ENCODE measurements around the gene FNDC3A.
"Not testable (repeated sequence)": the region's sequence is repeated elsewhere in the genome, so short reads cannot be mapped to it uniquely, and the experiment has no call there.

FNDC3A gene

GRCh38 chr13:49063011-49063410 is 87.3 kb downstream of the FNDC3A start:
- H3K9me3 ChIP-seq (ENCODE audit: insufficient read depth, low read length, severe bottlenecking) = no peaks in the 10 kb centered on the region
- ATAC-seq (ENCODE audit: insufficient read depth, low read depth) (no peak), DNase-seq (no peak)
- H3K79me2 ChIP-seq (ENCODE audit: insufficient read depth, low read length) = no peaks in the 10 kb centered on the region
- no peak overlapping the region for H3K4me3 ChIP-seq (ENCODE audit: low read depth in 1 of 2, low read length in 2 of 2)
- 0 out of 2 replicates have a peak, but pooled peaks cover 1% of the 10 kb centered on the region for H3K36me3 ChIP-seq (ENCODE audit: insufficient read depth, low read length)
- no peaks in the 10 kb centered on the region for H4K20me1 ChIP-seq (ENCODE audit: insufficient read depth, low read length)
- H3K4me2 ChIP-seq (ENCODE audit: insufficient read depth, low read length) = no peak overlapping the region
- H2AFZ ChIP-seq (ENCODE audit: low read depth, low read length) = no peak overlapping the region
- no peaks in the 10 kb centered on the region for H3K4me1 ChIP-seq (ENCODE audit: insufficient read depth, low read length)
- TF ChIP-seq CTCF (IDR thresholded peaks at IDR 0.05; ENCODE audit: borderline replicate concordance, extremely low read depth, low read length, poor library complexity, severe bottlenecking) = no peak
- no peaks in the 10 kb centered on the region for H3K27me3 ChIP-seq (ENCODE audit: insufficient read depth, low read length, poor library complexity)
- H3K9ac ChIP-seq (ENCODE audit: low read depth, low read length) = no peak overlapping the region
- no peak overlapping the region for H3K27ac ChIP-seq (ENCODE audit: low read length)

- no peaks in the 10 kb centered on the region for H3K36me3 ChIP-seq (ENCODE audit: insufficient read depth, low read length)
- H3K27me3 ChIP-seq (ENCODE audit: insufficient read depth, low read length, poor library complexity) = no peaks in the 10 kb centered on the region
- no peaks in the 10 kb centered on the region for H3K4me1 ChIP-seq (ENCODE audit: insufficient read depth, low read length)
- H3K9me3 ChIP-seq (ENCODE audit: insufficient read depth, low read length, severe bottlenecking) = no peaks in the 10 kb centered on the region
- no peak overlapping the region for H3K27ac ChIP-seq (ENCODE audit: low read length)
- no peak overlapping the region for H2AFZ ChIP-seq (ENCODE audit: low read depth, low read length)
- H3K9ac ChIP-seq (ENCODE audit: low read depth, low read length) = no peak overlapping the region
- H4K20me1 ChIP-seq (ENCODE audit: insufficient read depth, low read length) = no peaks in the 10 kb centered on the region
- ATAC-seq (ENCODE audit: insufficient read depth, low read depth) (no peak), DNase-seq (no peak)
- no peak overlapping the region for H3K4me3 ChIP-seq (ENCODE audit: low read depth in 1 of 2, low read length in 2 of 2)
- no peak for TF ChIP-seq CTCF (IDR thresholded peaks at IDR 0.05; ENCODE audit: borderline replicate concordance, extremely low read depth, low read length, poor library complexity, severe bottlenecking)
- TF ChIP-seq EZH2 (IDR thresholded peaks at IDR 0.05; ENCODE audit: borderline replicate concordance, low read depth, low read length, severe bottlenecking) = no peak
- no peaks in the 10 kb centered on the region for H3K79me2 ChIP-seq (ENCODE audit: insufficient read depth, low read length)
- H3K4me2 ChIP-seq (ENCODE audit: insufficient read depth, low read length) = no peak overlapping the region
Observed at GRCh38 chr13:49063497-49063896, 87.8 kb downstream of the FNDC3A start.

GRCh38 chr13:49064476-49064875 is 88.8 kb downstream of the FNDC3A start:
- no peak overlapping the region for H3K4me3 ChIP-seq (ENCODE audit: low read depth in 1 of 2, low read length in 2 of 2)
- no peaks in the 10 kb centered on the region for H3K9me3 ChIP-seq (ENCODE audit: insufficient read depth, low read length, severe bottlenecking)
- H3K27me3 ChIP-seq (ENCODE audit: insufficient read depth, low read length, poor library complexity) = no peaks in the 10 kb centered on the region
- H3K79me2 ChIP-seq (ENCODE audit: insufficient read depth, low read length) = no peaks in the 10 kb centered on the region
- H3K27ac ChIP-seq (ENCODE audit: low read length) = no peak overlapping the region
- DNase-seq = no peak
- no peaks in the 10 kb centered on the region for H3K36me3 ChIP-seq (ENCODE audit: insufficient read depth, low read length)
- H2AFZ ChIP-seq (ENCODE audit: low read depth, low read length) = no peak overlapping the region
- no peaks in the 10 kb centered on the region for H4K20me1 ChIP-seq (ENCODE audit: insufficient read depth, low read length)
- no peak overlapping the region for H3K9ac ChIP-seq (ENCODE audit: low read depth, low read length)
- TF ChIP-seq EZH2 (IDR thresholded peaks at IDR 0.05; ENCODE audit: borderline replicate concordance, low read depth, low read length, severe bottlenecking) = no peak
- no peak for TF ChIP-seq CTCF (IDR thresholded peaks at IDR 0.05; ENCODE audit: borderline replicate concordance, extremely low read depth, low read length, poor library complexity, severe bottlenecking)
- no peaks in the 10 kb centered on the region for H3K4me1 ChIP-seq (ENCODE audit: insufficient read depth, low read length)
- ATAC-seq (ENCODE audit: insufficient read depth, low read depth) = no peak
- no peak overlapping the region for H3K4me2 ChIP-seq (ENCODE audit: insufficient read depth, low read length)

GRCh38 chr13:49066856-49067255 is 91.1 kb downstream of the FNDC3A start:
- TF ChIP-seq CTCF (IDR thresholded peaks at IDR 0.05; ENCODE audit: borderline replicate concordance, extremely low read depth, low read length, poor library complexity, severe bottlenecking) = no peak
- no peak for TF ChIP-seq EZH2 (IDR thresholded peaks at IDR 0.05; ENCODE audit: borderline replicate concordance, low read depth, low read length, severe bottlenecking)
- no peaks in the 10 kb centered on the region for H3K79me2 ChIP-seq (ENCODE audit: insufficient read depth, low read length)
- no peak for DNase-seq

GRCh38 chr13:49068498-49068897 is 92.8 kb downstream of the FNDC3A start:
- H3K4me3 ChIP-seq (ENCODE audit: low read depth in 1 of 2, low read length in 2 of 2); H3K4me2 ChIP-seq (ENCODE audit: insufficient read depth, low read length); H4K20me1 ChIP-seq (ENCODE audit: insufficient read depth, low read length); H3K9ac ChIP-seq (ENCODE audit: low read depth, low read length); H2AFZ ChIP-seq (ENCODE audit: low read depth, low read length); H3K79me2 ChIP-seq (ENCODE audit: insufficient read depth, low read length); DNase-seq; H3K27me3 ChIP-seq (ENCODE audit: insufficient read depth, low read length, poor library complexity); H3K27ac ChIP-seq (ENCODE audit: low read length); ATAC-seq (ENCODE audit: insufficient read depth, low read depth); H3K9me3 ChIP-seq (ENCODE audit: insufficient read depth, low read length, severe bottlenecking); H3K4me1 ChIP-seq (ENCODE audit: insufficient read depth, low read length); H3K36me3 ChIP-seq (ENCODE audit: insufficient read depth, low read length): not testable (repeated sequence)

More at GRCh38 chr13:49066856-49067255, 91.1 kb downstream of the FNDC3A start:
- Histone ChIP-seq H3K9ac (ENCODE audit: low read depth, low read length) (no peak overlapping the region), H3K4me2 (ENCODE audit: insufficient read depth, low read length) (no peak overlapping the region), H3K36me3 (ENCODE audit: insufficient read depth, low read length) (no peaks in the 10 kb centered on the region), H4K20me1 (ENCODE audit: insufficient read depth, low read length) (no peaks in the 10 kb centered on the region), H3K27ac (ENCODE audit: low read length) (no peak overlapping the region), H3K4me1 (ENCODE audit: insufficient read depth, low read length) (no peaks in the 10 kb centered on the region), H3K4me3 (ENCODE audit: low read depth in 1 of 2, low read length in 2 of 2) (no peak overlapping the region), H3K27me3 (ENCODE audit: insufficient read depth, low read length, poor library complexity) (no peaks in the 10 kb centered on the region), H3K9me3 (ENCODE audit: insufficient read depth, low read length, severe bottlenecking) (no peaks in the 10 kb centered on the region), H2AFZ (ENCODE audit: low read depth, low read length) (no peak overlapping the region)
- no peak for ATAC-seq (ENCODE audit: insufficient read depth, low read depth)
